ENCODE measurements around the gene CLTB. TPM values are rescaled to one million over a fixed set of nuclear protein-coding genes. Genes with fewer than 3 reads are reported as not detected.

CLTB gene
- 195 and 200 TPM in 2 replicates for total RNA-seq

GRCh38 chr5:176415952-176416924, at the start of gene CLTB:
Gene CLTB, minus strand, starts transcription at chr5:176416539. Its CDS starts 176 bp downstream, at chr5:176416363.

GRCh38 chr5:176447978-176448608, 31.8 kb upstream of the CLTB start, which contains the start of gene FAF2:
Gene FAF2, plus strand, starts transcription at chr5:176448385. Its CDS starts 23 bp downstream, at chr5:176448408.

GRCh38 chr5:176388444-176389134, 27.8 kb downstream of the CLTB start, which contains the start of the genes HIGD2A and NOP16:
Gene HIGD2A, plus strand, starts transcription at chr5:176388751. Its CDS starts 69 bp downstream, at chr5:176388820.
Gene NOP16, minus strand, starts transcription at chr5:176388598. Its CDS starts 59 bp downstream, at chr5:176388539.

GRCh38 chr5:176365351-176366231, 50.7 kb downstream of the CLTB start, which contains the start of gene ARL10:
Gene ARL10, plus strand, starts transcription at chr5:176365487. Its CDS starts 77 bp downstream, at chr5:176365564.

GRCh38 chr5:176361437-176362232, 54.7 kb downstream of the CLTB start, which contains the start of gene KIAA1191:
Gene KIAA1191, minus strand, starts transcription at chr5:176361764. Its CDS starts 2,256 bp downstream, at chr5:176359508.

Other genes with a start within 250 kb of the CLTB start
- 5.5 and 8.5 TPM in 2 replicates for gene SIMC1, start 178.1 kb downstream of the CLTB start, total RNA-seq
- gene KIAA1191, start 54.8 kb downstream of the CLTB start, total RNA-seq, result 96.7 and 97.0 TPM in 2 replicates
- 3.6 and 6.7 TPM in 2 replicates for gene ARL10, start 51.1 kb downstream of the CLTB start, total RNA-seq
- gene NOP16, start 27.9 kb downstream of the CLTB start, total RNA-seq, result 29.2 and 29.6 TPM in 2 replicates
- gene HIGD2A, start 27.8 kb downstream of the CLTB start, total RNA-seq, result 127 and 159 TPM in 2 replicates
- 29.3 and 31.3 TPM in 2 replicates for gene FAF2, start 31.8 kb upstream of the CLTB start, total RNA-seq
- gene RNF44, start 120.9 kb upstream of the CLTB start, total RNA-seq, result 6.5 and 7.3 TPM in 2 replicates
- not detected in 2 replicates for gene CDHR2, start 132.8 kb upstream of the CLTB start, total RNA-seq
- 8.8 and 10.0 TPM in 2 replicates for gene GPRIN1, start 193.6 kb upstream of the CLTB start, total RNA-seq
- 0.44 TPM in 1 of 2 replicates, not detected in the other for gene SNCB, start 214.0 kb upstream of the CLTB start, total RNA-seq
- gene EIF4E1B, start 214.1 kb upstream of the CLTB start, total RNA-seq, result not detected in 2 replicates
- gene TSPAN17, start 230.9 kb upstream of the CLTB start, total RNA-seq, result 48.5 and 52.5 TPM in 2 replicates